Astrocyte (in vitro differentiated cells and primary cell): ENCODE results near the gene MYO1E. TPM values are rescaled to one million over a fixed set of nuclear protein-coding genes. Genes with fewer than 3 reads are reported as not detected.

Source experiments
- DNase-seq: peaks from one replicate; pipeline ENCODE4 v3.0.0-alpha.2; 2010; ENCODE audit warnings: low read depth
- FAIRE-seq: peaks from 2 replicates; lab custom pipeline; 2011; peaks lifted over from hg19 to GRCh38; lab: Jason Lieb, UNC
- H2AFZ ChIP-seq: 2 replicates; pipeline ENCODE4 v1.6.0; 2012; ENCODE audit warnings: low read depth, low read length, inconsistent platforms
- H3K27ac ChIP-seq: 2 replicates; pipeline ENCODE4 v1.5.1; 2011; ENCODE audit warnings: low read depth, low read length, inconsistent platforms
- H3K27me3 ChIP-seq: 2 replicates; pipeline ENCODE4 v1.6.0; 2011; ENCODE audit warnings: low read length, inconsistent platforms; ENCODE audit not compliant: insufficient read depth
- H3K36me3 ChIP-seq: 2 replicates; pipeline ENCODE4 v1.5.1; 2011; ENCODE audit warnings: low read length, inconsistent platforms; ENCODE audit not compliant: insufficient read depth
- H3K4me1 ChIP-seq: 2 replicates; pipeline ENCODE4 v1.5.1; 2011; ENCODE audit warnings: low read length, inconsistent platforms; ENCODE audit not compliant: insufficient read depth
- H3K4me2 ChIP-seq: 2 replicates; pipeline ENCODE4 v1.6.0; 2012; ENCODE audit warnings: low read length, inconsistent platforms
- H3K4me3 ChIP-seq: 2 replicates; pipeline ENCODE4 v1.5.1; 2011; ENCODE audit warnings: low read depth, mild to moderate bottlenecking, low read length, inconsistent platforms; ENCODE audit not compliant: insufficient read depth
- H3K79me2 ChIP-seq: 2 replicates; pipeline ENCODE4 v1.6.0; 2012; ENCODE audit warnings: mild to moderate bottlenecking, low read length, inconsistent platforms; ENCODE audit not compliant: insufficient read depth
- H3K9ac ChIP-seq: 2 replicates; pipeline ENCODE4 v1.6.0; 2012; ENCODE audit warnings: mild to moderate bottlenecking, low read length, inconsistent platforms
- H3K9me3 ChIP-seq: 2 replicates; pipeline ENCODE4 v1.5.1; 2012; ENCODE audit warnings: low read depth, mild to moderate bottlenecking, low read length, inconsistent platforms; ENCODE audit not compliant: insufficient read depth
- H4K20me1 ChIP-seq: 2 replicates; pipeline ENCODE4 v1.6.0; 2012; ENCODE audit warnings: low read length, inconsistent platforms; ENCODE audit not compliant: insufficient read depth
- H3K27ac Mint-ChIP-seq: one replicate; pipeline ENCODE4 v1.8.0; 2021; ENCODE audit warnings: mild to moderate bottlenecking, mixed read lengths; ENCODE audit not compliant: unreplicated experiment
- H3K27me3 Mint-ChIP-seq: one replicate; pipeline ENCODE4 v1.8.0; 2021; ENCODE audit warnings: low read depth, mixed read lengths; ENCODE audit not compliant: unreplicated experiment
- H3K36me3 Mint-ChIP-seq: one replicate; pipeline ENCODE4 v1.8.0; 2021; ENCODE audit warnings: low read depth, mixed read lengths; ENCODE audit not compliant: unreplicated experiment
- H3K4me1 Mint-ChIP-seq: one replicate; pipeline ENCODE4 v1.8.0; 2021; ENCODE audit warnings: low read depth, mixed read lengths; ENCODE audit not compliant: unreplicated experiment
- H3K4me3 Mint-ChIP-seq: one replicate; pipeline ENCODE4 v1.8.0; 2021; ENCODE audit warnings: mild to moderate bottlenecking, moderate library complexity, mixed read lengths; ENCODE audit not compliant: unreplicated experiment
- H3K9me3 Mint-ChIP-seq: one replicate; pipeline ENCODE4 v1.8.0; 2021; ENCODE audit warnings: mild to moderate bottlenecking, mixed read lengths; ENCODE audit not compliant: unreplicated experiment
- EZH2 ChIP-seq: IDR thresholded peaks from 2 replicates; pipeline ENCODE4 v1.6.1; 2012; ENCODE audit warnings: mild to moderate bottlenecking, low read length, inconsistent platforms; ENCODE audit not compliant: insufficient read depth
- total RNA-seq: library from RNA; stranded (reverse); gene quantifications from 2 replicates; pipeline ENCODE4 v1.2.1, GENCODE V29; 2021
- TF ChIP-seq, protein P1 (sequence below): IDR thresholded peaks from 2 replicates; pipeline ENCODE4 v1.5.1; 2011; ENCODE audit warnings: low read depth, mild to moderate bottlenecking, inconsistent platforms, low read length, moderate library complexity; ENCODE audit not compliant: insufficient read depth

MYO1E gene
- total RNA-seq, 1 donor from 2014 or later, result 227 TPM

DNA sequence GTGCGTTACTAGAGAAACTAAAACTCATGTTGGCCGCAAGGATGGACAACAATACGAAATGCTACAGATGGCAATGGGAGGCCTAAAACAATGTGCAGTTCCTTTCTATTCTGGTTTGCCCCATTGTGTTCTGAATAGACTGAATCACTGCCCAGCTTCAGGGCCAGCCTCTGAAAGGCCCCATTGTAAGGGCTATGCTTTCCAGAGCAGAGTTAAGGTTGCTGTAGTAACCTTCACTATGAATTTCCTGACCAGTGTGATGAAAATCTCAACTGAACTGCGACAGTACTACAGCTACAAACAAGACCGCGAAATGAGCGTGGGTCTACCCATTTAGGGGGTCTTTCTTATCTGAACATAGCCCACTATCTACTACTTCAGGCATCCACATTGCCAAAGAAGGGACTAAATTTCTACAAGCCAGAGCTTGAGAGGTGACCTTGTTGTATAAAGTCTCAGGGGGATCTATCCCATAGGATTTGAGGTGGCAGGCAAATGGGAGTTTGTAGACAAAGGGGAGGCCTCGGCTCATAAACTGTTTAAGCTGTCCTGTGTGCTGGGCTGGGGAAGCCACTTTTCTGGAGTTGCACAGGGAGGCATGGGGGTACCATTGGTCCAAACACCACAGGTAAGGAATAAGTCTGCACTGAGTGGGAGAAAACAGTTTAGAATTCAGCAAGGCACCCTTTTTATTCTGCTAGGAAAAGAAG lies 80.1 kb downstream of the MYO1E start:
- Histone ChIP-seq H3K79me2 (peaks cover 68% of the 10 kb centered on the region), H4K20me1 (no peaks in the 10 kb centered on the region), H3K27me3 (no peaks in the 10 kb centered on the region), H3K9ac (peak overlapping the region; percentile 57), H2AFZ (no peak overlapping the region), H3K27ac (peak overlapping the region; percentile 61), H3K4me1 (peaks cover 53% of the 10 kb centered on the region), H3K9me3 (no peaks in the 10 kb centered on the region), H3K4me2 (peak overlapping the region; percentile 66), H3K36me3 (no peaks in the 10 kb centered on the region), H3K4me3 (no peak overlapping the region)
- Mint-ChIP-seq H3K36me3 (peaks cover 5% of the 10 kb centered on the region), H3K4me3 (no peak overlapping the region), H3K27me3 (no peaks in the 10 kb centered on the region), H3K4me1 (peaks cover 62% of the 10 kb centered on the region), H3K9me3 (no peaks in the 10 kb centered on the region), H3K27ac (peak overlapping the region; percentile 30)
- FAIRE-seq (no peak), DNase-seq (peak; percentile 70)
- TF ChIP-seq, protein P1, sequence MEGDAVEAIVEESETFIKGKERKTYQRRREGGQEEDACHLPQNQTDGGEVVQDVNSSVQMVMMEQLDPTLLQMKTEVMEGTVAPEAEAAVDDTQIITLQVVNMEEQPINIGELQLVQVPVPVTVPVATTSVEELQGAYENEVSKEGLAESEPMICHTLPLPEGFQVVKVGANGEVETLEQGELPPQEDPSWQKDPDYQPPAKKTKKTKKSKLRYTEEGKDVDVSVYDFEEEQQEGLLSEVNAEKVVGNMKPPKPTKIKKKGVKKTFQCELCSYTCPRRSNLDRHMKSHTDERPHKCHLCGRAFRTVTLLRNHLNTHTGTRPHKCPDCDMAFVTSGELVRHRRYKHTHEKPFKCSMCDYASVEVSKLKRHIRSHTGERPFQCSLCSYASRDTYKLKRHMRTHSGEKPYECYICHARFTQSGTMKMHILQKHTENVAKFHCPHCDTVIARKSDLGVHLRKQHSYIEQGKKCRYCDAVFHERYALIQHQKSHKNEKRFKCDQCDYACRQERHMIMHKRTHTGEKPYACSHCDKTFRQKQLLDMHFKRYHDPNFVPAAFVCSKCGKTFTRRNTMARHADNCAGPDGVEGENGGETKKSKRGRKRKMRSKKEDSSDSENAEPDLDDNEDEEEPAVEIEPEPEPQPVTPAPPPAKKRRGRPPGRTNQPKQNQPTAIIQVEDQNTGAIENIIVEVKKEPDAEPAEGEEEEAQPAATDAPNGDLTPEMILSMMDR, result no peak
- TF ChIP-seq EZH2, result no peak

DNA sequence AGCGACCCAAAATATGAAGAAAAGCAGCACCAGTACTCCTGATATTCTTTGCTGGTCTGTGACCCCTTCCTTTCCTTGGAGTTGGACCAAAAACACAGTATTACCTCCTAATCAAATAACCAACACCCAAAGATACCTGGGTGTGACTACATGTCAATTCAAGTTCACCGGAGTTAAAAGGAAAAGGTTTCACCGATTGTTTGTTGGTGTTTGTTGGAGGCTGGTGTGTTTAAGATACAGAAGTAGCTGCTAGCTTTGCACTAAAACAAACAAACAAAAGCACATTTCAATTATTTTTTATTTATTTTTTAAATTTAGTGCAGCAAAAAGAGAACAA lies 81.5 kb downstream of the MYO1E start:
- Mint-ChIP-seq H3K4me1 (peaks cover 61% of the 10 kb centered on the region), H3K36me3 (peaks cover 5% of the 10 kb centered on the region), H3K27me3 (no peaks in the 10 kb centered on the region), H3K9me3 (no peaks in the 10 kb centered on the region), H3K27ac (no peak overlapping the region), H3K4me3 (no peak overlapping the region)
- no peak overlapping the region for H3K27ac ChIP-seq
- FAIRE-seq, result no peak
- H3K9ac ChIP-seq, result no peak overlapping the region
- peaks cover 80% of the 10 kb centered on the region for H3K79me2 ChIP-seq
- peak overlapping the region; percentile 12 for H3K4me2 ChIP-seq
- H2AFZ ChIP-seq, result no peak overlapping the region
- H3K4me3 ChIP-seq, result no peak overlapping the region
- H3K9me3 ChIP-seq, result no peaks in the 10 kb centered on the region
- H3K4me1 ChIP-seq, result peaks cover 48% of the 10 kb centered on the region
- DNase-seq, result no peak
- no peak for TF ChIP-seq EZH2
- TF ChIP-seq, protein P1, result no peak
- no peaks in the 10 kb centered on the region for H3K36me3 ChIP-seq
- H4K20me1 ChIP-seq, result peaks cover 12% of the 10 kb centered on the region
- H3K27me3 ChIP-seq, result no peaks in the 10 kb centered on the region
